Measurements from ENCODE around the gene GBP3. TPM values are rescaled to one million over a fixed set of nuclear protein-coding genes. Genes with fewer than 3 reads are reported as not detected.

The GBP3 gene
- total and polyA plus RNA-seq, 10 of the 15 experiments (the other 5 are each of a cell fraction or from before 2014, with no cell fraction given), result 0.21 to 3.1 (median 1.7) TPM

DNA sequence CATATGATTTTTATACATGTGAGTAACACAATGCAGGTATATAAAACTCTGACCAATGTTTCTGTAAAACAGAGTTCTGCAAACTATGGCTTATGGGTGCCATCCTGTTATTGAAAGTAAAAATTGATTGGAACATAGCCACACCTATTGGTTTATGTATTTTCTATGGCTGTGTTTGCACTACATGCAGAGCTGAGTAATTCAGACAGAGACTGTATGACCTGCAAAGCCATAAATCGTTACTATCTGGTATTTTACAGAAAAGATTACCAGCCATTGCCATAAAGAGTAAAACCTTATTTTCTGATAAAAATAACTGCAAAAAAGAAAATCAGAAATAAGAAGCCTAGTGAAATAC is 29.3 kb upstream of the GBP3 start:
- no peak for TF ChIP-seq ETV6 (conservative IDR thresholded peaks at IDR 0.05 in 1 of 2, IDR thresholded peaks at IDR 0.05 in 1 of 2; ENCODE audit: borderline replicate concordance in 1 of 2, low read depth in 1 of 2)
- no peak for TF ChIP-seq EED (IDR thresholded peaks at IDR 0.05; ENCODE audit: low read depth)
- TF ChIP-seq BRCA1 (IDR thresholded peaks at IDR 0.05; ENCODE audit: low read depth, low read length), result no peak
- TF ChIP-seq, protein P1, sequence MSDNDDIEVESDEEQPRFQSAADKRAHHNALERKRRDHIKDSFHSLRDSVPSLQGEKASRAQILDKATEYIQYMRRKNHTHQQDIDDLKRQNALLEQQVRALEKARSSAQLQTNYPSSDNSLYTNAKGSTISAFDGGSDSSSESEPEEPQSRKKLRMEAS (IDR thresholded peaks at IDR 0.05; ENCODE audit: low read depth, low read length), result no peak
- TF ChIP-seq TARDBP (IDR thresholded peaks at IDR 0.05; ENCODE audit: borderline replicate concordance), result no peak
- TF ChIP-seq PRDM15 (CRISPR knock-in tag; IDR thresholded peaks at IDR 0.05), result no peak
- in situ Hi-C loops (cut with MboI), result no loop called here
- SMC1A ChIA-PET (ENCODE audit: uncharacterized antibody, unreplicated experiment), result interaction anchor here (1.2 kb wide), 1 partner anchor 11 kb away, joined by 3 read pairs; no protein-coding TSS in a partner anchor
- Histone ChIP-seq H3K79me2 (ENCODE audit: control insufficient read depth, insufficient read depth, low read length) (no peaks in the 10 kb centered on the region), H3K36me3 (ENCODE audit: control insufficient read depth in 2 of 2, insufficient read depth in 2 of 2, low read length in 1 of 2) (peaks cover 0 to 18% of the 10 kb centered on the region in 2 experiments; a peak in 2 of 4 replicates), H3K4me3 (no peak overlapping the region), H4K20me1 (ENCODE audit: control insufficient read depth, insufficient read depth) (no peaks in the 10 kb centered on the region), H3K27ac (ENCODE audit: control insufficient read depth, insufficient read depth) (no peak overlapping the region), H3K9ac (ENCODE audit: control insufficient read depth, insufficient read depth, low read length) (no peak overlapping the region), H3K9me3 (replicated peaks; ENCODE audit: control insufficient read depth, insufficient read depth, low read length) (no peaks in the 10 kb centered on the region), H3K4me2 (ENCODE audit: control insufficient read depth, insufficient read depth) (no peak overlapping the region), H2AFZ (ENCODE audit: control insufficient read depth, low read depth, low read length) (no peak overlapping the region), H3K4me1 (ENCODE audit: control insufficient read depth, insufficient read depth, low read length) (no peaks in the 10 kb centered on the region), H3K27me3 (replicated peaks in 1 of 2; ENCODE audit: control insufficient read depth in 2 of 2, insufficient read depth in 2 of 2, low read length in 1 of 2) (no peaks in the 10 kb centered on the region)
- 76% methylated on average over 1 of the region's 1 CpG for WGBS (ENCODE audit: insufficient coverage, insufficient replicate concordance, low lambda C conversion rate, missing lambda C conversion rate)
- FAIRE-seq (no peak), DNase-seq (ENCODE audit: low read depth, low spot score) (no peak), ATAC-seq (no peak)
- no TSS peak for BruUV-seq (replicated peaks)
- CTCF ChIA-PET, result no interaction called here
- POLR2A ChIA-PET, result no interaction called here
- RAD21 ChIA-PET (ENCODE audit: unreplicated experiment), result no interaction called here
- intact Hi-C loops (cut with micrococcal nuclease; ENCODE audit: unreplicated experiment), result no loop called here
